SH-SY5Y (cell line): ENCODE measurements around the gene CTBP2.

Source experiments
- GATA2 ChIP-seq: IDR thresholded peaks from 2 replicates; pipeline ENCODE4 v1.6.1; 2011; ENCODE audit warnings: mild to moderate bottlenecking, low read depth, low read length
- GATA3 ChIP-seq: IDR thresholded peaks from 2 replicates; pipeline ENCODE4 v1.6.1; 2011; ENCODE audit warnings: low read depth, mild to moderate bottlenecking, low read length, moderate library complexity

DNA sequence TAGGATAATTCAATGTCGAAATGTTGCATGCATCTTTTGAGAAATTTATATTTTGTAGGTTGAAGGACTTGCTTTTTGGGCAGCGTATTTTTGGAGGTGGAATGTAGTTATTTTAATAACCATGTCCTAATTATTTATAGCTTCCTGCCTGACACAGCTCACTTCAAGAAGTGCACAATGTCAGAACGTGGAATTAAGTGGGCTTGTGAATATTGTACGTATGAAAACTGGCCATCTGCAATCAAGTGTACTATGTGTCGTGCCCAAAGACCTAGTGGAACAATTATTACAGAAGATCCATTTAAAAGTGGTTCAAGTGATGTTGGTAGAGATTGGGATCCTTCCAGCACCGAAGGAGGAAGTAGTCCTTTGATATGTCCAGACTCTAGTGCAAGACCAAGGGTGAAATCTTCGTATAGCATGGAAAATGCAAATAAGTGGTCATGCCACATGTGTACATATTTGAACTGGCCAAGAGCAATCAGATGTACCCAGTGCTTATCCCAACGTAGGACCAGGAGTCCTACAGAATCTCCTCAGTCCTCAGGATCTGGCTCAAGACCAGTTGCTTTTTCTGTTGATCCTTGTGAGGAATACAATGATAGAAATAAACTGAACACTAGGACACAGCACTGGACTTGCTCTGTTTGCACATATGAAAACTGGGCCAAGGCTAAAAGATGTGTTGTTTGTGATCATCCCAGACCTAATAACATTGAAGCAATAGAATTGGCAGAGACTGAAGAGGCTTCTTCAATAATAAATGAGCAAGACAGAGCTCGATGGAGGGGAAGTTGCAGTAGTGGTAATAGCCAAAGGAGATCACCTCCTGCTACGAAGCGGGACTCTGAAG, 217.8 kb downstream of the CTBP2 start:
- TF ChIP-seq GATA3 (no peak), GATA2 (no peak)
